SKM-1 (cell line): ENCODE measurements around the gene OR5B21.

ENCODE experiments used
- DNase-seq: peaks from one replicate; lab custom pipeline; 2025; ENCODE audit not compliant: unreplicated experiment; lab: John Stamatoyannopoulos, UW

Gene OR5B21

DNA sequence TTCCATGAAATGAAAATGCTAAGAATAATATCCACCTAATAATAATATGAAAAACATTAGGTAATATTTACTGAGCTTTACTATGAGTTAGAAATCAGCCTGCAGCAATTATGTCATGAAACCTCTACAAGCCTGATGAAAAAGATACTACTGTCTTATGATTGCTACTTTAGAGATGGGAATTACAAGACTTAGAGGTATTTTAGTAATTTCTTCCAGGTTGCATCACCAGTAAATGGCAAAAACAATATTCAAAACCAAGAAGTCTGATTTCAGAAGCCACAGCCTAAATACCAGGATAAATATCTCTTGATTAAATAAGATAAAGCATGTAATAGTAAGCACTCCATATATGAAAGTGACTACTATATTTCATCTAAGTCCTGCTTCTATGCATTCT, 13.8 kb downstream of the OR5B21 start:
- DNase-seq, result no peak

GRCh38 chr11:58493676-58494075, 14.2 kb downstream of the OR5B21 start:
- no peak for DNase-seq

GRCh38 chr11:58490827-58491226, 17.1 kb downstream of the OR5B21 start:
- no peak for DNase-seq

GRCh38 chr11:58487170-58487569, 20.7 kb downstream of the OR5B21 start:
- DNase-seq, result no peak

DNA sequence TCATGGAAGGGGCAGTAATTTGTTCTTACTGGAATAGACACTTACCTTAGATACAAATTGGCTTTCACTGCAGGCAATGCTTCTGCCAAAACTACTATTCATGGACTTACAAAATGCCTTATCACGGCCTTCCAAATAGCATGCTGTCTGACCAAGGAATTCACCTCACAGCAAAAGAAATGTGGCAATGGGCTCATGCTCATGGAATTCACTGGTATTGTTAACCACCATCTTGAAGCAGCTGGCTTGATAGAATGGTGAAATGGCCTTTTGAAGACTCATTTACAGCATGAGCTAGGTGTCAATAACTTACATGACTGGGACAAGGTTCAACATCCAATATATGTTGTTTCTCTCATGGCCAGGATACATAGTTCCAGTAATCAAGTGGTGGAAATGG, 21.9 kb downstream of the OR5B21 start:
- DNase-seq, result no peak

DNA sequence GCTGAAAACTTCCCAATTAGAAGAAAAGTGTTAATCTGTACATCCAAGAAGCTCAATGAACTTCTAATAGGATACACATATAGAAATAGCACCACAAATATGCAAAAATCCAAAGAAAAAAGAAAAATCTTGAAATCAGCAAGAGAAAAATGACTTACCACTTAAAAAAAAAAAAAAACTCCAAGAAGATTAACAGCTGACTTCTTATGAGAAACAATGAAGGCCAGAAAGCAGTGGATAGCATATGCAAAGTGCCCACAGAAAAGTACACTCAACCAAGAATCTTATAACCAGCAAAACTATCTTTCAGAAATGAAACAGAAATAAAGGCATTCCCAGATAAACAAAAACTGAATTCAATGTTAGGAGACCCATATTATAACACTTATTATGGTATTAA, 36.0 kb downstream of the OR5B21 start:
- no peak for DNase-seq

- DNase-seq, result no peak
These were observed 41.6 kb downstream of the OR5B21 start for GRCh38 chr11:58466293-58466692.

GRCh38 chr11:58465690-58466089, 42.2 kb downstream of the OR5B21 start:
- no peak for DNase-seq
